H1 (cell line): ENCODE results near the gene TMCC1. TPM values are rescaled to one million over a fixed set of nuclear protein-coding genes. Genes with fewer than 3 reads are reported as not detected.
"Not testable (repeated sequence)": the region's sequence is repeated elsewhere in the genome, so short reads cannot be mapped to it uniquely, and the experiment has no call there.

Experiments
- CTCF ChIA-PET: fragments of 300-600 bp; sonication (Branson Sonifier 250); formaldehyde crosslinking; loops from one replicate; lab custom pipeline; 2021; ENCODE audit not compliant: partially characterized antibody; lab: Charles Lee
- POLR2A ChIA-PET: fragments of 300-600 bp; sonication (Branson Sonifier 250); formaldehyde crosslinking; loops from one replicate; lab custom pipeline; 2021; ENCODE audit warnings: inconsistent platforms; ENCODE audit not compliant: partially characterized antibody; lab: Charles Lee
- DNase-seq, 2 experiments: peaks; one replicate each; pipeline versions ENCODE4 v3.0.0 to v3.0.0-alpha.2; 2010 to 2022; ENCODE audit warnings: low spot score in 2 of 2, low read depth in 1 of 2, mixed read lengths in 1 of 2
- FAIRE-seq: peaks from 2 replicates; lab custom pipeline; 2011; peaks lifted over from hg19 to GRCh38; lab: Jason Lieb, UNC
- H2AFZ ChIP-seq: 2 replicates; pipeline ENCODE4 v1.8.1; 2012; ENCODE audit warnings: low read length, inconsistent platforms
- H2AK5ac ChIP-seq: 2 replicates; pipeline ENCODE4 v1.6.1; 2013; ENCODE audit warnings: low read depth, low read length
- H2BK120ac ChIP-seq: replicated peaks from 2 replicates; pipeline ENCODE3; 2013; ENCODE audit warnings: low read depth, low read length, inconsistent platforms
- H2BK12ac ChIP-seq: 2 replicates; pipeline ENCODE4 v1.6.1; 2013; ENCODE audit warnings: low read depth, low read length
- H2BK15ac ChIP-seq: 2 replicates; pipeline ENCODE4 v1.6.1; 2013; ENCODE audit warnings: low read length
- H2BK20ac ChIP-seq: 2 replicates; pipeline ENCODE4 v1.6.1; 2013; ENCODE audit warnings: low read length
- H2BK5ac ChIP-seq: 2 replicates; pipeline ENCODE4 v1.6.1; 2013; ENCODE audit warnings: low read depth, low read length
- H3K14ac ChIP-seq: 2 replicates; pipeline ENCODE4 v1.6.1; 2013; ENCODE audit warnings: inconsistent platforms; ENCODE audit not compliant: insufficient read length
- H3K18ac ChIP-seq: 2 replicates; pipeline ENCODE4 v1.6.1; 2013; ENCODE audit warnings: low read length; ENCODE audit errors: extremely low read depth
- H3K23ac ChIP-seq: 2 replicates; pipeline ENCODE4 v1.6.1; 2013; ENCODE audit warnings: inconsistent platforms; ENCODE audit not compliant: insufficient read length
- H3K23me2 ChIP-seq: 2 replicates; pipeline ENCODE4 v1.6.1; 2013; ENCODE audit warnings: low read depth, low read length
- H3K27ac ChIP-seq: 2 replicates; pipeline ENCODE4 v1.6.1; 2011; ENCODE audit warnings: low read depth, low read length, inconsistent platforms
- H3K27me3 ChIP-seq, 4 experiments: replicated peaks in 1 of 4; 1 replicate in 1 of 4; 2 replicates in 3 of 4; pipeline versions ENCODE4 v1.6.1 to v1.8.1; 2011 to 2013; ENCODE audit warnings: low read length in 3 of 4, mild to moderate bottlenecking in 3 of 4, inconsistent platforms in 2 of 4, mixed read lengths in 2 of 4, moderate library complexity in 1 of 4; ENCODE audit not compliant: control insufficient read depth in 3 of 4, insufficient read depth in 3 of 4; ENCODE audit errors: extremely low read depth in 1 of 4
- H3K36me3 ChIP-seq, 4 experiments: 2 replicates each; pipeline versions ENCODE4 v1.6.1 to v1.8.1; 2011 to 2013; ENCODE audit warnings: mild to moderate bottlenecking in 4 of 4, low read length in 3 of 4, moderate library complexity in 2 of 4, control low read depth in 1 of 4, inconsistent platforms in 1 of 4; ENCODE audit not compliant: insufficient read depth in 4 of 4, control insufficient read depth in 2 of 4
- H3K4ac ChIP-seq: replicated peaks from 2 replicates; pipeline ENCODE3; 2013; ENCODE audit warnings: low read length, low read depth, mixed read lengths, inconsistent platforms; ENCODE audit not compliant: insufficient read length
- H3K4me1 ChIP-seq, 4 experiments: replicated peaks in 1 of 4; 1 replicate in 1 of 4; 2 replicates in 3 of 4; pipeline versions ENCODE4 v1.6.1 to v1.8.1; 2011 to 2013; ENCODE audit warnings: low read length in 3 of 4, inconsistent platforms in 2 of 4, mixed read lengths in 1 of 4; ENCODE audit not compliant: insufficient read depth in 4 of 4, control insufficient read depth in 3 of 4
- H3K4me2 ChIP-seq, 2 experiments: 2 replicates each; pipeline versions ENCODE4 v1.6.1 to v1.8.1; 2011 to 2013; ENCODE audit warnings: low read depth in 2 of 2, low read length in 2 of 2, control low read depth in 1 of 2, inconsistent platforms in 1 of 2, mild to moderate bottlenecking in 1 of 2; ENCODE audit not compliant: insufficient read depth in 1 of 2
- H3K4me3 ChIP-seq, 4 experiments: fragments of 200-600, 300-600 bp in 1 of 4; sonication (generic), shearing (Covaris generic), sonication (Bioruptor Twin) in 1 of 4; 2 replicates each; pipeline versions ENCODE4 v1.5.1 to v1.8.1; 2011 to 2016; ENCODE audit warnings: low read length in 4 of 4, low read depth in 3 of 4, control low read depth in 2 of 4, inconsistent platforms in 2 of 4, mild to moderate bottlenecking in 2 of 4, mixed read lengths in 1 of 4, moderate library complexity in 1 of 4; ENCODE audit not compliant: insufficient read depth in 2 of 4; ENCODE audit errors: extremely low read depth in 1 of 4
- H3K56ac ChIP-seq: replicated peaks from 2 replicates; pipeline ENCODE3; 2013; ENCODE audit warnings: low read depth, mild to moderate bottlenecking, mixed read lengths, low read length, inconsistent platforms; ENCODE audit not compliant: insufficient read length
- H3K79me1 ChIP-seq: 2 replicates; pipeline ENCODE4 v1.6.1; 2013; ENCODE audit warnings: low read depth, low read length, control low read depth
- H3K79me2 ChIP-seq, 2 experiments: 2 replicates each; pipeline versions ENCODE4 v1.6.1 to v1.8.1; 2012 to 2013; ENCODE audit warnings: low read length in 2 of 2, mild to moderate bottlenecking in 2 of 2, inconsistent platforms in 1 of 2; ENCODE audit not compliant: insufficient read depth in 2 of 2, control insufficient read depth in 1 of 2
- H3K9ac ChIP-seq, 4 experiments: replicated peaks in 1 of 4; 1 replicate in 1 of 4; 2 replicates in 3 of 4; pipeline versions ENCODE4 v1.6.1 to v1.8.1; 2011 to 2013; ENCODE audit warnings: low read depth in 3 of 4, low read length in 3 of 4, control low read depth in 2 of 4, mild to moderate bottlenecking in 2 of 4, moderate library complexity in 2 of 4, inconsistent platforms in 1 of 4; ENCODE audit errors: extremely low read depth in 1 of 4
- H3K9me3 ChIP-seq, 2 experiments: 2 replicates each; pipeline versions ENCODE4 v1.6.1 to v1.8.1; 2012 to 2013; ENCODE audit warnings: mild to moderate bottlenecking in 2 of 2, moderate library complexity in 2 of 2, control low read depth in 1 of 2, inconsistent platforms in 1 of 2, low read depth in 1 of 2, low read length in 1 of 2, mixed read lengths in 1 of 2; ENCODE audit not compliant: insufficient read depth in 2 of 2
- H4K20me1 ChIP-seq, 2 experiments: replicated peaks in 1 of 2; 2 replicates each; pipeline versions ENCODE3 to v1.8.1; 2011 to 2013; ENCODE audit warnings: inconsistent platforms in 2 of 2, low read length in 2 of 2, mild to moderate bottlenecking in 1 of 2; ENCODE audit not compliant: insufficient read depth in 2 of 2, control insufficient read depth in 1 of 2
- H4K5ac ChIP-seq: 2 replicates; pipeline ENCODE4 v1.6.1; 2013; ENCODE audit warnings: low read length, low read depth, mixed read lengths, inconsistent platforms; ENCODE audit not compliant: insufficient read length
- H4K8ac ChIP-seq: 2 replicates; pipeline ENCODE4 v1.8.0; 2013; ENCODE audit warnings: mild to moderate bottlenecking, moderate library complexity, low read length, inconsistent platforms; ENCODE audit not compliant: insufficient read depth; ENCODE audit errors: extremely low read depth
- H4K91ac ChIP-seq: replicated peaks from 2 replicates; pipeline ENCODE3; 2013; ENCODE audit warnings: low read length, mixed read lengths, inconsistent platforms; ENCODE audit not compliant: insufficient read length
- WGBS, 2 experiments: shearing (Covaris generic) in 1 of 2; methylation state at CpG; one replicate each; pipeline versions ENCODE4 v1.1.6 to v1.1.7; 2013 to 2015; ENCODE audit warnings: low lambda C conversion rate in 2 of 2, mixed read lengths in 2 of 2, inconsistent platforms in 1 of 2, low coverage in 1 of 2, missing lambda C conversion rate in 1 of 2; ENCODE audit not compliant: insufficient replicate concordance in 2 of 2, insufficient coverage in 1 of 2, insufficient read length in 1 of 2; ENCODE audit errors: extremely low coverage in 1 of 2, missing lambda C conversion rate in 1 of 2; 5-methylcytosine and 5-hydroxymethylcytosine counted together
- polyA plus RNA-seq, 7 experiments: library from polyadenylated mRNA; depleted of rRNA in 3 of 7; stranded (reverse) in 5 of 7; unstranded in 2 of 7; fragments of >200 nt in 5 of 7; fragments of 200-250 nt in 2 of 7; gene quantifications; 1 replicate in 5 of 7; 2 replicates in 1 of 7; 4 replicates in 1 of 7; pipeline versions ENCODE4 v1.2.1 to v1.2.3, GENCODE V29; 2011 to 2013; ENCODE audit warnings: missing spikeins in 2 of 7, mixed read lengths in 2 of 7
- total RNA-seq: library from RNA; stranded (reverse); fragmentation: NEBNext Ultra II Directional; extraction: Animal tissue kit (Norgen Biotek cat#: 25700); gene quantifications from 2 replicates; pipeline ENCODE4 v1.2.1, GENCODE V29; 2021

Gene TMCC1
- total and polyA plus RNA-seq, 2 of the 8 experiments (the other 6 are each of a cell fraction or from before 2014, with no cell fraction given): 10.4 to 27.1 TPM

GRCh38 chr3:129874479-129874878 is 19.0 kb downstream of the TMCC1 start:
- peaks cover 0 to 22% (median 4%) of the 10 kb centered on the region in 4 experiments; a peak in 5 of 8 replicates for H3K36me3 ChIP-seq
- H3K23ac ChIP-seq, H2AFZ ChIP-seq, H3K4me3 ChIP-seq, H3K27ac ChIP-seq, H2BK12ac ChIP-seq, H4K91ac ChIP-seq, H2BK15ac ChIP-seq, H2BK120ac ChIP-seq, H3K9me3 ChIP-seq, H3K56ac ChIP-seq, H3K14ac ChIP-seq, H4K8ac ChIP-seq, H2BK5ac ChIP-seq, H3K18ac ChIP-seq, DNase-seq, H2AK5ac ChIP-seq, H4K5ac ChIP-seq, H3K4me1 ChIP-seq, H3K4ac ChIP-seq, H2BK20ac ChIP-seq, H3K79me1 ChIP-seq, FAIRE-seq, H3K23me2 ChIP-seq, H3K27me3 ChIP-seq, H4K20me1 ChIP-seq, H3K4me2 ChIP-seq, H3K9ac ChIP-seq: not testable (repeated sequence)
- ChIA-PET POLR2A (interaction anchor here (1.3 kb wide), 1 partner anchor 11 kb away, joined by 3 read pairs; no protein-coding TSS in a partner anchor), CTCF (interaction anchor here (2.0 kb wide), 1 partner anchor 10 kb away, joined by 9 read pairs; no protein-coding TSS in a partner anchor)
- peaks cover 0 to 17% of the 10 kb centered on the region in 2 experiments; a peak in 3 of 4 replicates for H3K79me2 ChIP-seq
- WGBS, 2 experiments: 97% methylated on average over 2 of the region's 2 CpGs; no CpG with 5 or more reads in 1 of the 2 experiments
